Measurements from ENCODE around the gene BCL2L13.

DNA sequence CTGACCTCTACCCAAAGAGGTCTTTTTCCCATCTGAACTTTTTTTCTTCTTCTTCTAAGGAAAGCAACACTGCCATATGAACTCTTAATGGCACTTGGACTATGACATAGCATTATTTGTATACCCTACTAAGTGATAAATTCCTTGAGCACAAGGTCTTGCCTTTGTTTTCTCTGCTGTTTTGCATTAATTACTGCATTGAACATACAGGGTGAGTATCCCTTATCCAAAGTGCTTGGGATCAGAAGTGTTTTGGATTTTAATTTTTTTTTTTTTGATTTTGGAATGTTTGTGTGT lies 86.9 kb downstream of the BCL2L13 start:
- TF ChIP-seq, protein P1, sequence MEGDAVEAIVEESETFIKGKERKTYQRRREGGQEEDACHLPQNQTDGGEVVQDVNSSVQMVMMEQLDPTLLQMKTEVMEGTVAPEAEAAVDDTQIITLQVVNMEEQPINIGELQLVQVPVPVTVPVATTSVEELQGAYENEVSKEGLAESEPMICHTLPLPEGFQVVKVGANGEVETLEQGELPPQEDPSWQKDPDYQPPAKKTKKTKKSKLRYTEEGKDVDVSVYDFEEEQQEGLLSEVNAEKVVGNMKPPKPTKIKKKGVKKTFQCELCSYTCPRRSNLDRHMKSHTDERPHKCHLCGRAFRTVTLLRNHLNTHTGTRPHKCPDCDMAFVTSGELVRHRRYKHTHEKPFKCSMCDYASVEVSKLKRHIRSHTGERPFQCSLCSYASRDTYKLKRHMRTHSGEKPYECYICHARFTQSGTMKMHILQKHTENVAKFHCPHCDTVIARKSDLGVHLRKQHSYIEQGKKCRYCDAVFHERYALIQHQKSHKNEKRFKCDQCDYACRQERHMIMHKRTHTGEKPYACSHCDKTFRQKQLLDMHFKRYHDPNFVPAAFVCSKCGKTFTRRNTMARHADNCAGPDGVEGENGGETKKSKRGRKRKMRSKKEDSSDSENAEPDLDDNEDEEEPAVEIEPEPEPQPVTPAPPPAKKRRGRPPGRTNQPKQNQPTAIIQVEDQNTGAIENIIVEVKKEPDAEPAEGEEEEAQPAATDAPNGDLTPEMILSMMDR (IDR thresholded peaks at IDR 0.05) = no peak
- TF ChIP-seq POLR2A (IDR thresholded peaks at IDR 0.05) = no peak

All from thyroid gland (tissue), 4 donors.